ENCODE measurements around the gene CYP4A22. TPM values are rescaled to one million over a fixed set of nuclear protein-coding genes. Genes with fewer than 3 reads are reported as not detected.

The CYP4A22 gene
- total RNA-seq, 1 experiment from 2014 or later: not detected

- TF ChIP-seq, protein P1, sequence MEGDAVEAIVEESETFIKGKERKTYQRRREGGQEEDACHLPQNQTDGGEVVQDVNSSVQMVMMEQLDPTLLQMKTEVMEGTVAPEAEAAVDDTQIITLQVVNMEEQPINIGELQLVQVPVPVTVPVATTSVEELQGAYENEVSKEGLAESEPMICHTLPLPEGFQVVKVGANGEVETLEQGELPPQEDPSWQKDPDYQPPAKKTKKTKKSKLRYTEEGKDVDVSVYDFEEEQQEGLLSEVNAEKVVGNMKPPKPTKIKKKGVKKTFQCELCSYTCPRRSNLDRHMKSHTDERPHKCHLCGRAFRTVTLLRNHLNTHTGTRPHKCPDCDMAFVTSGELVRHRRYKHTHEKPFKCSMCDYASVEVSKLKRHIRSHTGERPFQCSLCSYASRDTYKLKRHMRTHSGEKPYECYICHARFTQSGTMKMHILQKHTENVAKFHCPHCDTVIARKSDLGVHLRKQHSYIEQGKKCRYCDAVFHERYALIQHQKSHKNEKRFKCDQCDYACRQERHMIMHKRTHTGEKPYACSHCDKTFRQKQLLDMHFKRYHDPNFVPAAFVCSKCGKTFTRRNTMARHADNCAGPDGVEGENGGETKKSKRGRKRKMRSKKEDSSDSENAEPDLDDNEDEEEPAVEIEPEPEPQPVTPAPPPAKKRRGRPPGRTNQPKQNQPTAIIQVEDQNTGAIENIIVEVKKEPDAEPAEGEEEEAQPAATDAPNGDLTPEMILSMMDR (IDR thresholded peaks at IDR 0.05; ENCODE audit: unreplicated experiment): no peak
- intact Hi-C loops (cut with micrococcal nuclease; ENCODE audit: unreplicated experiment): no loop called here
- Mint-ChIP-seq H3K4me3 (ENCODE audit: low read depth, unreplicated experiment) (no peak overlapping the region), H3K9me3 (ENCODE audit: low read depth, unreplicated experiment) (no peaks in the 10 kb centered on the region), H3K27me3 (ENCODE audit: unreplicated experiment) (peaks cover 13% of the 10 kb centered on the region), H3K27ac (ENCODE audit: unreplicated experiment) (no peak overlapping the region), H3K36me3 (ENCODE audit: insufficient read depth, unreplicated experiment) (no peaks in the 10 kb centered on the region), H3K4me1 (ENCODE audit: low read depth, unreplicated experiment) (no peaks in the 10 kb centered on the region)
- BruUV-seq (replicated peaks): no TSS peak
- no peak for DNase-seq
- CTCF ChIA-PET: no interaction called here
Observed at GRCh38 chr1:47161298-47162040, 24.2 kb downstream of the CYP4A22 start.

DNA sequence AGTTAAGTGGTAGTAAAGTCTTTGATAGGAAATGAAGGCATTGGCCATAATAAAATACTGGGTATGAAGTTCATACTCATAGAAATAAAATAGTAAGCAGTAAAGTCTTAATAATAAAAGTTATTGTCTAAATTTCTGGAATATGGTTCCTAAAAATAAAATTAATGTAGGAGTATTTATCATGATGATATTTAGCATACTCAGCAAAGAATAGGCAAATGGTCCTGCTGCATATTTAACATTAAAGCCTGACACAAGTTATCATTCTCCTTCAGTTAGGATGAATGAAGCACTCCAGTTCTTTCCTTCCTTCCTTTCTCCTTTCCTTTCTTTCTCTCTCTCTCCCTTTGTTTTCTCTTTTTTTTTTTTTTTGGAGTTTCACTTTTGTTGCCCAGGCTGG, 27.3 kb downstream of the CYP4A22 start:
- no peak for DNase-seq
- TF ChIP-seq, protein P1 (IDR thresholded peaks at IDR 0.05; ENCODE audit: unreplicated experiment): no peak
- H3K27me3 Mint-ChIP-seq (ENCODE audit: unreplicated experiment): peaks cover 43% of the 10 kb centered on the region
- intact Hi-C loops (cut with micrococcal nuclease; ENCODE audit: unreplicated experiment): no loop called here
- H3K36me3 Mint-ChIP-seq (ENCODE audit: insufficient read depth, unreplicated experiment): no peaks in the 10 kb centered on the region
- CTCF ChIA-PET: interaction anchor here (0.6 kb wide), 1 partner anchor 332 kb away, joined by 4 read pairs; no protein-coding TSS in a partner anchor
- BruUV-seq (replicated peaks): no TSS peak
- no peaks in the 10 kb centered on the region for H3K4me1 Mint-ChIP-seq (ENCODE audit: low read depth, unreplicated experiment)
- peaks cover 6% of the 10 kb centered on the region for H3K9me3 Mint-ChIP-seq (ENCODE audit: low read depth, unreplicated experiment)
- H3K27ac Mint-ChIP-seq (ENCODE audit: unreplicated experiment): no peak overlapping the region
- no peak overlapping the region for H3K4me3 Mint-ChIP-seq (ENCODE audit: low read depth, unreplicated experiment)

GRCh38 chr1:47172782-47173181, 35.5 kb downstream of the CYP4A22 start:
- Mint-ChIP-seq H3K9me3 (ENCODE audit: low read depth, unreplicated experiment) (peaks cover 3% of the 10 kb centered on the region), H3K36me3 (ENCODE audit: insufficient read depth, unreplicated experiment) (no peaks in the 10 kb centered on the region), H3K27ac (ENCODE audit: unreplicated experiment) (no peak overlapping the region), H3K4me3 (ENCODE audit: low read depth, unreplicated experiment) (no peak overlapping the region), H3K27me3 (ENCODE audit: unreplicated experiment) (peaks cover 18% of the 10 kb centered on the region), H3K4me1 (ENCODE audit: low read depth, unreplicated experiment) (peaks cover 12% of the 10 kb centered on the region)
- intact Hi-C loops (cut with micrococcal nuclease; ENCODE audit: unreplicated experiment): loop anchor here (5.0 to 10.0 kb wide), 2 partner anchors 295 to 428 kb away; no protein-coding TSS in a partner anchor
- CTCF ChIA-PET: no interaction called here
- TF ChIP-seq, protein P1 (IDR thresholded peaks at IDR 0.05; ENCODE audit: unreplicated experiment): no peak
- no TSS peak for BruUV-seq (replicated peaks)
- no peak for DNase-seq

DNA sequence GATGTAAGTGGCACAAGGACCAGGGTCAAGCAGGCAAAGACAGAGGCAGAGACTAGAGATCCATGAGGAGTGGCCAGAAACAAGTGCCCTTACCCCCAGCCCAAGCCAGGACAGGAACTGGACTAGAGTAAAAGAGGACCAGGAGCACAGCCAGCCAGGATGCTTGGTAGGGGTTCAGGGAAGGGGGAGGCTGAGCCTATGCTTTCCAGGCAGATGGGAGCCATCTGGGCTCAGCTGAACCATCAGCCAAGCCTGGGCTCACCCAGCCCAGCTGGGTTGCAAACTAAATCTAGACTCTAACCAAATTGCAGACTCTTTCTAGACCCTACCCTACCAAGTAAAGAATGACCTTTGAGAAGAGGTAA, 37.4 kb downstream of the CYP4A22 start:
- DNase-seq: no peak
- TF ChIP-seq, protein P1 (IDR thresholded peaks at IDR 0.05; ENCODE audit: unreplicated experiment): no peak
- Mint-ChIP-seq H3K27me3 (ENCODE audit: unreplicated experiment) (no peaks in the 10 kb centered on the region), H3K4me1 (ENCODE audit: low read depth, unreplicated experiment) (peaks cover 27% of the 10 kb centered on the region), H3K4me3 (ENCODE audit: low read depth, unreplicated experiment) (no peak overlapping the region), H3K9me3 (ENCODE audit: low read depth, unreplicated experiment) (no peaks in the 10 kb centered on the region), H3K36me3 (ENCODE audit: insufficient read depth, unreplicated experiment) (peaks cover 9% of the 10 kb centered on the region), H3K27ac (ENCODE audit: unreplicated experiment) (no peak overlapping the region)
- BruUV-seq (replicated peaks): no TSS peak
- CTCF ChIA-PET: interaction anchor here (0.6 to 1.1 kb wide), 4 partner anchors 10 to 732 kb away, joined by 3 to 4 read pairs (median 4); partner anchors contain the start of gene PDZK1IP1
- intact Hi-C loops (cut with micrococcal nuclease; ENCODE audit: unreplicated experiment): loop anchor here (5.0 to 10.0 kb wide), 3 partner anchors 67 to 430 kb away; no protein-coding TSS in a partner anchor

All from Calu3 (cell line).